AG10803 (cell line): ENCODE results near the gene SNAPC2.
A peak's percentile ranks its signal among the peaks of the same experiment; 100 is the strongest.

Experiments used
- DNase-seq: peaks from one replicate; pipeline ENCODE4 v3.0.0; 2010; ENCODE audit warnings: low read depth
- H3K4me3 ChIP-seq: 2 replicates; pipeline ENCODE4 v1.5.1; 2011; ENCODE audit warnings: mild to moderate bottlenecking, low read length, control low read depth
- TF ChIP-seq, protein P1 (sequence below): conservative IDR thresholded peaks from 2 replicates; pipeline ENCODE4 v1.5.1; 2011; ENCODE audit warnings: mild to moderate bottlenecking, low read length, control low read depth, inconsistent platforms

SNAPC2 gene

DNA sequence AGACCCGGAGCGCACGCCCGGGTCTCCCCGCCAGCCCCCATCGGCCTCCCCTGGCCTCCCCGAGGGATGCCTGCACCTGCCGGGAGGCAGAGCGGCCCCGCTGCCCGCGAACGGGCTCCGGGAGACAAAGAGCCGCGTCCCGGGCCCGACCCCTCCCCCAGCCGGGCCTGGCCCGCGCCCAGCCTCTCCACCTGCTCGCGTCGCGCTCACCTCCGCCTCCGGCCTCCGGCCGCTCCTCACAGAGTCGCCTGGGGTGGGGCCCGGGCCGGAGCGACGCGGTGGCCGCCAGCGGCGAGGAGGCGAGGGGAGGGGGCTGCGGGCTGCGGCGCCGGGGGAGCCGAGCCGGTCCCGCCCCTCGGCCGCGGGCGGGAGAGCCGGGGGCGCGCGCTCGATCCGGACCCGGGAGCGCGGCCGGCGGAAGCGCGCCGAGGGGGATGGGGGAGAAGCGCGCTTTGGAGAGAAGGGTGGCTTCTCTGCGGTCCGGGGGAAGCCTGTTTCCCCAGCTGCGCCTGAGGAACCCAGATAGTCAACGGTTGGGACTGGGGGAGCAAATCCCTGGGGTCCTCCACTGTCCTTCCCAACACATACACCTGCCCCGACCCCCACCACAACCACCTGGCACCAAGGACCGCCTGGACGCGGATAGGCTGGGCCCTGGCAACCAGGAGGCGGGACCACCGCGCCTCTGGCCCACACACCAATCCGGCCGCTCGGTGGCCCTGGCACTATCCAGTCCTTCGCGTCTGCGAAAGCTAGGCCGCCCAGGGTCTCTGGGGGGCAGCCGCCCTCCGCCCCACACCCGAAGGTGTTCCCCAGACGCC, 45.9 kb upstream of the SNAPC2 start, which contains the start of gene PRR36:
Gene PRR36, minus strand, starts transcription at position 315 of the 821 bp plus-strand sequence. CDS start 701 bp downstream, outside the sequence.
- TF ChIP-seq, protein P1, sequence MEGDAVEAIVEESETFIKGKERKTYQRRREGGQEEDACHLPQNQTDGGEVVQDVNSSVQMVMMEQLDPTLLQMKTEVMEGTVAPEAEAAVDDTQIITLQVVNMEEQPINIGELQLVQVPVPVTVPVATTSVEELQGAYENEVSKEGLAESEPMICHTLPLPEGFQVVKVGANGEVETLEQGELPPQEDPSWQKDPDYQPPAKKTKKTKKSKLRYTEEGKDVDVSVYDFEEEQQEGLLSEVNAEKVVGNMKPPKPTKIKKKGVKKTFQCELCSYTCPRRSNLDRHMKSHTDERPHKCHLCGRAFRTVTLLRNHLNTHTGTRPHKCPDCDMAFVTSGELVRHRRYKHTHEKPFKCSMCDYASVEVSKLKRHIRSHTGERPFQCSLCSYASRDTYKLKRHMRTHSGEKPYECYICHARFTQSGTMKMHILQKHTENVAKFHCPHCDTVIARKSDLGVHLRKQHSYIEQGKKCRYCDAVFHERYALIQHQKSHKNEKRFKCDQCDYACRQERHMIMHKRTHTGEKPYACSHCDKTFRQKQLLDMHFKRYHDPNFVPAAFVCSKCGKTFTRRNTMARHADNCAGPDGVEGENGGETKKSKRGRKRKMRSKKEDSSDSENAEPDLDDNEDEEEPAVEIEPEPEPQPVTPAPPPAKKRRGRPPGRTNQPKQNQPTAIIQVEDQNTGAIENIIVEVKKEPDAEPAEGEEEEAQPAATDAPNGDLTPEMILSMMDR, result no peak
- H3K4me3 ChIP-seq, result peak within 1 kb of the TSS; percentile 22; the same call in 1 of the 2 replicates
- no peak for DNase-seq

GRCh38 chr19:7874897-7875273, 45.3 kb upstream of the SNAPC2 start:
- no peak for DNase-seq
- no peak overlapping the region for H3K4me3 ChIP-seq
- TF ChIP-seq, protein P1, result no peak

DNA sequence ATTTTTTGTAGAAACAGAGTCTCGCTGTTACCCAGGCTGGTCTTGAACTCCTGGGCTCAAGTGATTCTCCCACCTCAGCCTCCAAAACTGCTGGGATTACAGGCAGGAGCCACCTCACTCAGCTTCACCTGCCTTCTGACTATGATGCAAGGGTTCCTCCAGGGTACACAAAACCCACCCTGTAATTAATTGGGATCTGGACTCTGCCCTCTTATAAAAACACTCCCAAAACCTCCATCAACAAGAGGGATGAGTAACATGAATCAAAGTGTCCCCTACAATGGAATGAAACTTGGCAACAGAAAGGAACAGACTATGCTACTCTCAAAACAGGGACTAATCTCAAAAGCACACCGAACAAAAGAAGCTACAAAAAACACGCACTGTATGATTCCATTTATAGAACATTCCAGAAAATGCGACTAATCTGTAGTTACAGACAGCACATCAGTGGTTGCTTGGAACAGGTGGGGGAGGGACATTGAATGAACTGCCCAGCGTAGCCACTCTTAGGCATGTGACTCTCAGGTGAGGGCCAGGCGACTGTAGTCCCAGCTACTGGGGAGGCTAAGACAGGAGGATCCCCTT, 42.8 kb upstream of the SNAPC2 start:
- TF ChIP-seq, protein P1, result no peak
- no peak overlapping the region for H3K4me3 ChIP-seq
- DNase-seq, result no peak

DNA sequence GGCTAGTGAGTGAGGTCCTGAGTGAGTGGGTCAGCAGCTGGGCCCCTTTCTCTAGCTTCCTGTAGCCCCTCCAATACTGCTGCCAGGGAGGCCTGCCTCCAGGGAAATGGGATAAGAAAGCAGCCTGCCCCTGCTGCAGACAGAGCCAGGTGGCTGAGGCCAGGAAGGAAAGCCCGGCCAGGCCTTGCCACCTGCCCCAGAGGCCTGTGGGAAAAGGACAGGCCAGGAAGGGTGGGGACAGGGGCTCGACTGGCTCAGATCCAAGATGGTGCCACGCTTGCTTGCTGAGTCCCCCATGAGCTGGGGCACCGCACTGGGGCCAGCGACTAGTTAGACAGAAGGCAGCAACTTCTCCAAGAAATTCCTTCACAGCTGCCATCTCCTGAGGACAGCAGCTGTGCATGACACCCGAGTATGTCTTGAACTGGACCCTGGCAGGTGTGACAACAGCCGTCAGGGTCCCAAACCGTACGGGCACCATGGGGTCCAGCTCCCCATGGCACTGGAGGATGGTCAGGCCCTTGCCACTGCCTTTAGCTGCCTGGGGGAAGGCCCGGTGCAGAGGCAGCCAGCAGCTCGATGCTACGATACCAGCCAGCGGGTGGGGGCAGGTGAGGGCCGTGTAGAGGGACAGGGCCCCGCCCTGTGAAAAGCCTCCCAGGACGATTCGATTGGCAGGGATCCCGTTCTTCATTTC, 40.9 kb upstream of the SNAPC2 start:
- TF ChIP-seq, protein P1, result no peak
- no peak overlapping the region for H3K4me3 ChIP-seq
- DNase-seq, result no peak

GRCh38 chr19:7879836-7880235, 40.3 kb upstream of the SNAPC2 start:
- H3K4me3 ChIP-seq, result no peak overlapping the region
- DNase-seq, result no peak
- TF ChIP-seq, protein P1, result no peak

- TF ChIP-seq, protein P1, result no peak
- no peak overlapping the region for H3K4me3 ChIP-seq
- DNase-seq, result no peak
Observed at GRCh38 chr19:7881910-7882309, 38.2 kb upstream of the SNAPC2 start.

DNA sequence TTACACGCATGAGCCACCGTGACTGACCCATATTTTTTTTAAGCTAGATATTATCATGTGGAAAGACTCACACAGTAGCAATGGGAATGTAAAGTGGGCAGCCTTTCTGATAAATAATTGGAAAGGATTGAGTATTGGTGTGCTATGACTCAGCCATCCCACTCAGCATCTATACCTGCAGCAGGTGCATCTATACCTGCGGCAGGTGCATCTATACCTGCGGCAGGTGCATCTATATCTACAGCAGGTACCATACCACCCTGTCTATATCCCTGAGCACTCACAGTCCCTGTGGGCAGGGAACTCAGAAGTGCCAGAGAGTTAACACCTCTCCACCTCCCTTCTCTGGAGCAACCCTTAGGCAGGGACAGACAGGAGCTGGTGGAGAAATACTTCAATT, 37.0 kb upstream of the SNAPC2 start:
- TF ChIP-seq, protein P1, result no peak
- H3K4me3 ChIP-seq, result no peak overlapping the region
- DNase-seq, result no peak
